ENCODE results near the gene SYCE1.

The SYCE1 gene

DNA sequence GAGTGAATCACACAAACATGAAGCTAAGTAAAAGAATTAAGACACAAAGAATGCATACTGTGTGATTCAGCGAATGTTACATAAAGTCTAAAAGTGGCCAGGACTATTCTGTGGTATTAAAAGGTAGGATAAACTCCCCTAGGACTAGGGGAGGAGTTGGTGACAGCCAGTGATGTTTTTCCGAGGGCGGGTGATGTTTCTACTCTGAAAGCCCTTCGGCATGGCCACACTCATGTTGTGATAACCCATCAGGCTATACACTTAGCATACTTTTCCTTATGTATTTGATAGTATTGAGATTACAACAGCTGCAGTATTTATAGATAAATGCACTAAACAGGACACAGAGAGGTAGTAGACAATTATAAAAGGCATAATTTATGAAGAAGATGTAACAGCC is 54.0 kb downstream of the SYCE1 start:
- no peak for DNase-seq

DNA sequence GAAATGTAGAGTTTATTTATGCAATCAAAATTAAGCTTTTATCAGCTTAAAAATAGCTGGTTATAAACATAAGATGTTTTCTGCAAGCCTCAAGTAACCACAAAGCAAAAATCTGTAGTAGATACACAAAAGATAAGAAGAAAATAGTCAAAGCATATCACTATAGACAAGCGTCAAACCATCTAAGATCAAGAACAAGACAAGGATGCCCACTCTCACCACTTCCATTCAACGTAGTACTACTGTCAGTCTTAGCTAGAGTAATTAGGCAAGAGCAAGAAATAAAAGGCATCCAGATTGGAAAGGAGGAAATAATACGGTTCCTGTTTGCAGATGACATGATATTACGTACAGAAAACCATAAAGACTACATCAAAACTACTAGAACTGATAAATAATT is 55.7 kb downstream of the SYCE1 start:
- no peak for DNase-seq
